ENCODE results near the gene AATK. TPM values are rescaled to one million over a fixed set of nuclear protein-coding genes. Genes with fewer than 3 reads are reported as not detected.
"Not testable (repeated sequence)": the region's sequence is repeated elsewhere in the genome, so short reads cannot be mapped to it uniquely, and the experiment has no call there.

Gene AATK
- total RNA-seq, 4 donors from 2014 or later: 4.1 to 17.6 (median 7.4) TPM

DNA sequence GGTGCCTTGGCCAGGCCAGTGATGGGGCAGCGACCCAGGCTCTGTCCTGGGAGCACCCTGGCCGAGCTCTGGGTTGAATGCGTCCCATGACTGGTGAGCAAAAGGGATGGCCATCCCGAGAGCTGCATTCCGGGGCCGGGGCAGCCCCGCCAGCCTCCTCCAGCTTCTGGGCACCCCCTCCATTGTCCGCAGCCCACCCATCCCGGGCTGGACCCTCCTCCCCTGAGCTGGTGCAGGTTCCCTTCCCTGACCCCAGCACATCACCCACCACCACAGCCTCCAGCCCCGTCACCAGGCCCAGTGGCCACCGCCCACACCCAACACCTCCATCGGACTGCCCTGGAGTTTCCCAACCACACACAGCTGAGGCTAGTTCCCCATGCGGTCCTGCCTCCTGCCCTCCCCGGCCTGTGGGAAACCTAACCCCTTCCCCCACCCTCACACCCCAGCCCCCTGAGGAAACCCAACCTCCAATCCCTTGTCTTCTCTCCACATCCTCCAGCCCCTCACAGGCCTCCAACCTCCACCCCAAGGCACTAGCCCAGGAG is 17.0 kb downstream of the AATK start:
- no peak overlapping the region for H3K4me3 ChIP-seq (replicated peaks in 1 of 3)
- no peaks in the 10 kb centered on the region for H3K36me3 ChIP-seq
- DNase-seq: no peak
- H3K27me3 ChIP-seq: no peaks in the 10 kb centered on the region
- WGBS, 2 donors: 83 to 86% methylated on average over 11 to 13 of the region's 14 CpGs
- no peak overlapping the region for H3K27ac ChIP-seq
- H3K4me1 ChIP-seq: peaks cover 0 to 10% of the 10 kb centered on the region in 2 donors
- H3K9me3 ChIP-seq: no peaks in the 10 kb centered on the region
- TF ChIP-seq POLR2A (IDR thresholded peaks at IDR 0.05) (no peak), CTCF (IDR thresholded peaks at IDR 0.05) (no peak)
- intact Hi-C loops (cut with DNase I): no loop called here

GRCh38 chr17:81148571-81148970 is 17.4 kb downstream of the AATK start:
- Histone ChIP-seq H3K4me3 (replicated peaks in 1 of 3) (no peak overlapping the region), H3K36me3 (no peaks in the 10 kb centered on the region), H3K4me1 (peaks cover 0 to 10% of the 10 kb centered on the region in 2 donors), H3K27me3 (no peaks in the 10 kb centered on the region), H3K9me3 (no peaks in the 10 kb centered on the region), H3K27ac (no peak overlapping the region)
- intact Hi-C loops (cut with DNase I): no loop called here
- no peak for TF ChIP-seq POLR2A (IDR thresholded peaks at IDR 0.05)
- no peak for TF ChIP-seq CTCF (IDR thresholded peaks at IDR 0.05)
- 87 to 90% methylated on average over 13 of the region's 15 CpGs for WGBS, 2 donors
- DNase-seq: no peak

GRCh38 chr17:81147701-81148100 is 18.3 kb downstream of the AATK start:
- no peaks in the 10 kb centered on the region for H3K27me3 ChIP-seq
- 84 to 85% methylated on average over 10 of the region's 10 CpGs for WGBS, 2 donors
- DNase-seq: no peak

DNA sequence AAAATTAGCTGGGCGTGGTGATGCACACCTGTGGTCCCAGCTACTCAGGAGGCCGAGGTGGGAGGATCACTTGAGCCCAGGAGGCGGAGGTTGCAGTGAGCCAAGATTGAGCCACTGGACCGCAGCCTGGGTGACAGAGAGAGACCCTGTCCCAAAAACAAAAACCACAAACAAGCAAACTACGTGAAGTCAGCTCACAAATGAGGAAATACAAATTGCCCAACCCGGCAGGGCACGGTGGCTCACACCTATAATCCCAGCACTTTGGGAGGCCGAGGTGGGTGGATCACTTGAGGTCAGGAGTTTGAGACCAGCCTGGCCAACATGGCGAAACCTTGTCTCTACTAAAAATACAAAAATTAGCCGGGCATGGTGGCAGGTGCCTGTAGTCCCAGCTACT is 19.8 kb downstream of the AATK start:
- H3K27me3 ChIP-seq; H3K36me3 ChIP-seq; H3K4me3 ChIP-seq (replicated peaks in 1 of 3); H3K9me3 ChIP-seq; DNase-seq; intact Hi-C loops (cut with DNase I); H3K27ac ChIP-seq: not testable (repeated sequence)
- WGBS, 2 donors: 85 to 87% methylated on average over 10 of the region's 10 CpGs
- peaks cover 0 to 16% of the 10 kb centered on the region in 2 donors for H3K4me1 ChIP-seq

More at GRCh38 chr17:81147701-81148100, 18.3 kb downstream of the AATK start:
- H3K36me3 ChIP-seq: no peaks in the 10 kb centered on the region
- no peaks in the 10 kb centered on the region for H3K9me3 ChIP-seq
- no peak overlapping the region for H3K4me3 ChIP-seq (replicated peaks in 1 of 3)
- intact Hi-C loops (cut with DNase I): no loop called here
- H3K27ac ChIP-seq: no peak overlapping the region
- TF ChIP-seq CTCF (IDR thresholded peaks at IDR 0.05) (no peak), POLR2A (IDR thresholded peaks at IDR 0.05) (no peak)
- peaks cover 0 to 13% of the 10 kb centered on the region in 2 donors for H3K4me1 ChIP-seq

DNA sequence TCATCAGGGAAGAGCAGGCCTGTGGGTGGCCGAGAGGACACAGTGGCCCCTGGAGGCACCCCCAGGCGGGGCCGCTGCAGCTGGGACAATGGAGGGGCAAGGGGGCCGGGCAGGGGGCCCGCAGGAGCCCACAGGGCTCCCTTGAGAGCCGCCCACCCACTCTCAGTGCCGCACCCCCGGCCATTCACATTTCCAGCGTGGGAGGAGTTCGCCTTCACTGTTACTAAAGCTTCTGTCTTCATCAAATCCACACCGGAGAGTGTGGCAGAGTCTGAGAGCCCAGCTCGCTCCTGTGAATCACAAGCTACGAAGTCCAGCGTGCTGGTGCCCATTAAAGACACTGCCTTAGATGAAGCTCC is 21.6 kb downstream of the AATK start:
- Histone ChIP-seq H3K27ac (no peak overlapping the region), H3K4me3 (replicated peaks in 1 of 3) (no peak overlapping the region), H3K4me1 (peaks cover 0 to 9% of the 10 kb centered on the region in 2 donors), H3K9me3 (no peaks in the 10 kb centered on the region), H3K36me3 (no peaks in the 10 kb centered on the region), H3K27me3 (no peaks in the 10 kb centered on the region)
- TF ChIP-seq CTCF (IDR thresholded peaks at IDR 0.05): no peak
- no peak for TF ChIP-seq POLR2A (IDR thresholded peaks at IDR 0.05)
- intact Hi-C loops (cut with DNase I): loop anchor here (5.0 kb wide), 1 partner anchor 93 kb away; the partner anchor contains the start of genes NDUFAF8 and TEPSIN
- no peak for DNase-seq
- 85 to 90% methylated on average over 9 to 12 of the region's 14 CpGs for WGBS, 2 donors

Measured in thyroid gland (tissue), 4 donors.